ENCODE measurements around the gene LACTB. TPM values are rescaled to one million over a fixed set of nuclear protein-coding genes. Genes with fewer than 3 reads are reported as not detected.

Gene LACTB
- total and polyA plus RNA-seq, 2 of the 4 experiments (the other 2 are of a cell fraction), result 12.9 to 32.7 TPM

GRCh38 chr15:63176302-63176701, 54.6 kb downstream of the LACTB start:
- no peak overlapping the region for H3K9ac ChIP-seq (ENCODE audit: low read depth, low read length)
- BruUV-seq (replicated peaks), result no TSS peak
- H3K14ac ChIP-seq (replicated peaks; ENCODE audit: low read depth, low read length), result 0 out of 2 replicates have a peak overlapping the region, but pooled peaks have one; percentile 3
- ChIA-PET POLR2A (ENCODE audit: unreplicated experiment) (no interaction called here), CTCF (no interaction called here)
- H3K9me1 ChIP-seq (ENCODE audit: insufficient read depth, low read length), result peaks cover 6% of the 10 kb centered on the region; the same call in 1 of the 2 replicates
- no peak overlapping the region for H3K56ac ChIP-seq (ENCODE audit: extremely low read depth, insufficient read depth, low read length)
- H3K4me1 ChIP-seq (ENCODE audit: control insufficient read depth, insufficient read depth, low read length), result peaks cover 5% of the 10 kb centered on the region
- H3K4ac ChIP-seq (ENCODE audit: low read depth, low read length), result peak overlapping the region; percentile 8; the same call in 1 of the 2 replicates
- H3K27me3 ChIP-seq (ENCODE audit: control insufficient read depth, insufficient read depth, low read length), result no peaks in the 10 kb centered on the region
- peak overlapping the region; percentile 1 for H2AK9ac ChIP-seq (replicated peaks; ENCODE audit: low read depth, low read length, poor library complexity)
- H4K5ac ChIP-seq (ENCODE audit: low read depth, low read length), result no peak overlapping the region; the same call in 1 of the 2 replicates
- H2AFZ ChIP-seq (replicated peaks; ENCODE audit: low read length, poor library complexity), result no peak overlapping the region
- H2BK120ac ChIP-seq (ENCODE audit: low read depth, low read length), result no peak overlapping the region
- no peaks in the 10 kb centered on the region for H3K36me3 ChIP-seq (ENCODE audit: control insufficient read depth, insufficient read depth, low read length)
- H3K4me3 ChIP-seq (ENCODE audit: insufficient read depth, low read depth, low read length), result no peak overlapping the region
- H4K20me1 ChIP-seq (ENCODE audit: insufficient read depth, low read length), result no peaks in the 10 kb centered on the region
- H2BK15ac ChIP-seq (ENCODE audit: low read depth, low read length), result 0 out of 3 replicates have a peak overlapping the region, but pooled peaks have one; percentile 9
- H3K79me1 ChIP-seq (ENCODE audit: low read depth in 1 of 2, low read length in 2 of 2), result no peaks in the 10 kb centered on the region
- no peak overlapping the region for H4K91ac ChIP-seq (ENCODE audit: insufficient read depth, low read depth, low read length)
- dilution Hi-C loops (cut with HindIII; ENCODE audit: low sequenced_read_pairs, unreplicated experiment), result no loop called here
- TF ChIP-seq RAD21 (IDR thresholded peaks at IDR 0.05; ENCODE audit: low read length) (no peak), NFE2L2 (IDR thresholded peaks at IDR 0.05; ENCODE audit: low read depth, low read length) (no peak), RFX5 (IDR thresholded peaks at IDR 0.05; ENCODE audit: low read depth, low read length) (no peak), FOS (IDR thresholded peaks at IDR 0.05; ENCODE audit: low read depth, low read length) (peak; percentile 7; the same call in 1 of the 2 replicates)
- no peak overlapping the region for H3K4me2 ChIP-seq (ENCODE audit: low read depth, low read length)
- H3K23ac ChIP-seq (ENCODE audit: low read depth, low read length), result no peak overlapping the region
- intact Hi-C loops (cut with micrococcal nuclease), result no loop called here
- H3K9me3 ChIP-seq (ENCODE audit: control insufficient read depth, insufficient read depth, low read length), result no peaks in the 10 kb centered on the region
- DNase-seq (peak; percentile 83), ATAC-seq (ENCODE audit: low read depth) (no peak)
- no CpG with 5 or more reads among the region's 3 CpGs for WGBS, 2 experiments (ENCODE audit: extremely low coverage in 2 of 2, insufficient read length in 1 of 2)
- in situ Hi-C loops (cut with MboI; ENCODE audit: low sequenced_read_pairs), result no loop called here
- H2AK5ac ChIP-seq (ENCODE audit: low read depth, low read length), result peak overlapping the region; percentile 32; the same call in 1 of the 2 replicates
- no peak overlapping the region for H2BK20ac ChIP-seq (ENCODE audit: low read depth, low read length)
- no peak overlapping the region for H2BK5ac ChIP-seq (ENCODE audit: low read depth, low read length, poor library complexity, severe bottlenecking)
- no peak overlapping the region for H4K8ac ChIP-seq (ENCODE audit: low read depth in 2 of 2, low read length in 2 of 2)
- H3K27ac ChIP-seq (ENCODE audit: insufficient read depth, low read length), result no peak overlapping the region
- H3K18ac ChIP-seq (ENCODE audit: low read depth, low read length), result peak overlapping the region; percentile 45; the same call in 1 of the 2 replicates

All from IMR-90 (cell line).